Fibroblast of pulmonary artery (primary cell): ENCODE data around the gene ZDHHC8.

Experiments used
- DNase-seq: peaks from one replicate; pipeline ENCODE4 v3.0.0-alpha.2; 2010; ENCODE audit warnings: low read depth
- H3K4me3 ChIP-seq: replicated peaks from 2 replicates; pipeline ENCODE4 v1.5.1; 2011; ENCODE audit warnings: low read depth, mild to moderate bottlenecking, control low read depth, low read length, moderate library complexity
- TF ChIP-seq, protein P1 (sequence below): IDR thresholded peaks from 2 replicates; pipeline ENCODE4 v1.5.1; 2011; ENCODE audit warnings: mild to moderate bottlenecking, control low read depth, low read length, inconsistent platforms; ENCODE audit errors: missing control alignments

ZDHHC8 gene

DNA sequence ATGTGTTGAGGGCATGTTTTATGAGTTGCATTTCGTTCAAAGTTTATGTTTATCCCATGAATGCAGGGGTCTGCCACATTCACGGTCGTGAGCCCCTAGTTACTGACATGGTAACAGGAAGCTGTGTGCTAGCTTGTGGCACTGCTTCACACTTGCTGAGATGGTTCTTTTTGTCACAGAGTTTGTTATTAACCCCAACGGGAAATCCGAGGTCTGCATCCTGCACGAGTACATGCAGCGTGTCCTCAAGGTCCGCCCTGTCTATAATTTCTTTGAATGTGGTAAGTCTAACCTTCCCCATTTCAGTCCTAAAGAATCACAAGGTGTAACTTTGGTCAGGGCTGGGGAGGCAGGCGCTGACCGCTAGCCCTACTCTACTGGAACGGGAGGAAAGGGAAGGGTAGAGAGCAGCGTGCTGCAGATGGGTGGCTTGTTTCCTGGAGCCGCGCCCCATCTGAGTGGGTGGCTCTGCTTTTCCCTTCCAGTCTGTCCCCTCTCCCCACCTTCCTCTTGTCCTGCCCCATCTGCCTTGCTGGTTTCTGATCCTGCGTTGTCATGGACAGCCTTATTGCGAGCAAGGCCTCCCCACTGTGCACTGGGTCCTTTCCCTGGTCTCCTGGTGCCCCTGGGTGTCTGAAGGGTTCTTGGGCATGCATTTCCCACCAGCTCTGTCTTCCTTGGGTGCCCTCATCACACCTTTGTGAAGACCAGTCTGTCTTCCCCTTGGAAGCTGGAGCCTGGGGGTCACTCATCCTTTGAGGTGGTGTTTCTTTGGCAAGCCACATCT is 39.7 kb upstream of the ZDHHC8 start:
- H3K4me3 ChIP-seq, result no peak overlapping the region
- no peak for DNase-seq
- TF ChIP-seq, protein P1, sequence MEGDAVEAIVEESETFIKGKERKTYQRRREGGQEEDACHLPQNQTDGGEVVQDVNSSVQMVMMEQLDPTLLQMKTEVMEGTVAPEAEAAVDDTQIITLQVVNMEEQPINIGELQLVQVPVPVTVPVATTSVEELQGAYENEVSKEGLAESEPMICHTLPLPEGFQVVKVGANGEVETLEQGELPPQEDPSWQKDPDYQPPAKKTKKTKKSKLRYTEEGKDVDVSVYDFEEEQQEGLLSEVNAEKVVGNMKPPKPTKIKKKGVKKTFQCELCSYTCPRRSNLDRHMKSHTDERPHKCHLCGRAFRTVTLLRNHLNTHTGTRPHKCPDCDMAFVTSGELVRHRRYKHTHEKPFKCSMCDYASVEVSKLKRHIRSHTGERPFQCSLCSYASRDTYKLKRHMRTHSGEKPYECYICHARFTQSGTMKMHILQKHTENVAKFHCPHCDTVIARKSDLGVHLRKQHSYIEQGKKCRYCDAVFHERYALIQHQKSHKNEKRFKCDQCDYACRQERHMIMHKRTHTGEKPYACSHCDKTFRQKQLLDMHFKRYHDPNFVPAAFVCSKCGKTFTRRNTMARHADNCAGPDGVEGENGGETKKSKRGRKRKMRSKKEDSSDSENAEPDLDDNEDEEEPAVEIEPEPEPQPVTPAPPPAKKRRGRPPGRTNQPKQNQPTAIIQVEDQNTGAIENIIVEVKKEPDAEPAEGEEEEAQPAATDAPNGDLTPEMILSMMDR, result no peak

DNA sequence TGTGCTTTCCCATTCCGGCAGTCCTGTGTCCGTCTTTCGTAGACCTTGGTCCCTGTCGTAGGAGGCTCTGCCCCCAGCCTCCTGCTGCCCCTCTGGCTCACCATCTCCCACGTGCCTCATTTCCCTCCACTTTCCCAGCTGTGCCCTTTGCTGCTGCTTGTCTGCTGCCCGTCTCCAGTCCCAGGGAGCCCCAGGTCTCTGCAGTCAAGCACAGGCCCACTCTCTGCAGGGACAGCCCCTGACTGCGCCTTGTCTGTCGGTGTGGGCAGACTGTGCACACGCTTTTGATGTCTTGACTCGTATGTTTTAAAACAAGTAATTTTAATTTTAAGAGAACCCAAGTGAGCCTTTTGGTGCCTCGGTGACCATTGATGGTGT is 39.1 kb upstream of the ZDHHC8 start:
- TF ChIP-seq, protein P1, result no peak
- H3K4me3 ChIP-seq, result no peak overlapping the region
- no peak for DNase-seq

DNA sequence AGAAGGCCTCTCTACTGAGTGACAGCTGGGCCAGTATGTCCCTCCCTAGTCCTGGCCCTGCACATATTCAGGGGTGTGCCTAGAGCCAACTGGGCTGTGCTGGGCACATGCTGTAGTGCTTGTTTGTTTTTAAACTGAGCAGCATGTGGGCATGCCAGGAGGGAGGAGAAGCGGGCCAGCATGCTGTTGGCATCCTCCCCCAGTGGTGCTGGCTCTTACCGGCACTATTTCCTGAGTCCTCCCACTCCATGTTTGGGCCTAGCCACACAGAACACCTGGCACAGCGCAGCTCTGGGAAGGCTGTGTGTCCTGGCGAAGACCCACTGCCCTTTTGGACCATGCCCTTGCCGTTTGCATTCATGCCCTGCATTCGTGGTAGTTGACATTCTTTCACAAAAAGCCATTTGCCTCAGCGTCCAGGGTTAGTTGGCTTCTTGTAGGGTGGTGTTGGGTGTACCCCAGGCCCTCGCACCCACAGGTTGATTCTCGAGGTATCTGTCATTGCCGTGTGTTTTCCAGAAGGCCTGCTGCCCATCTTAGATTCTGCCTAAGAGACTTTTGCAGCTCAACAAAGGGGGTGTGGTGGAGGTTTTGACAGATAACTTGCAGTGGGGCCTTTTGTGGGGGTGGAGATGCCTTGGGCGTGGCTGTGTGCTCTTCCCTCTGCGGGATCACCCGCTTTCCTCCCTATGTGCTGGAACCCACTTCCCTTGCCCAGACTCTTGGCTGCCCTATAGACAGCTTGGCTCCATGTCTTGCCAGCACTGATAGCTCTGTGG is 38.0 kb upstream of the ZDHHC8 start:
- TF ChIP-seq, protein P1, result no peak
- no peak for DNase-seq
- H3K4me3 ChIP-seq, result no peak overlapping the region

DNA sequence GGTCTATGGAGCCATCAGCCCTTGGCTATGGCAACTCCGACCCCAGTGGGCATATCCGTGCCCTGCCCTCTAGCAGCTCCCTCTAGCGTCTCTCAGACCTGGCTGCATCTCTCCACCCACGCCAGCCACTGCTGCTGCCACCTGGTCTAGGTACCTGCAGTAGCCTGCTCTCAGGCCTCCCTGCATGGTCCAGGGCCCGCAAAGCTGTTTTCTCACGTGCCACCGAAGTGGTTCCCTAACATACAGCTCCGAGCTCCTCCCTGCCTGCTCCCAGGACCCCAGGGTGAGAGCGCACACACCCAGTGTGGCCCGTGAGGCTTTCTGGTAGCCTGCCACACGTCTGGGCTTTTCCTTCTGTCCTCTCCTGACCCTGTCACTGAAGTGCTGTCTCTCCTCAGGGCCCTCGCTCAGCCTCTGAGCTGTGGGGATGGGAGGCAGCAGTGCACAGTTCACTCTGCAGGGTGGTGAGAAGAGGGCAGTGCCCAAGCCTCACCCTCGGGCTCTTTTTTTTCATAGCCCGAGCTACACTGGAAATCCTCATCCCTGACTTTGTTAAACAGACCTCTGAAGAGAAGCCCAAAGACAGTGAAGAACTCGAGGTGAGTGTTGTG is 37.3 kb upstream of the ZDHHC8 start:
- no peak overlapping the region for H3K4me3 ChIP-seq
- no peak for DNase-seq
- TF ChIP-seq, protein P1, result no peak

DNA sequence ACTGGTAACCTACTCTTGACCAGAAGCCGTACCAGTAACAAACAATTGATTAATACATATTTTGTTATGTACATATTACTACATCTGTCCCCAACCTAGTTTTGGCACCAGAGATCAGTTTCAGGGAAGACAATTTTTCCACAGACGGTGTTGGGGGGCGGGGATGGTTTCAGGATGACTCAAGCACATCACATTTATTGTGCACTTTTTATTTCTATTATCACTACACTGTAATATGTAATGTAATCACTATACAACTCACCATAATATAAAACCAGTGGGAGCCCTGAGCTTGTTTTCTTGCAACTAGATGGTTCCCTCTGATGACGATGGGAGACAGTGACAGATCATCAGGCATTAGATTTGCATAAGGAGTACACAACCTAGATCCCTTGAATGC is 36.1 kb upstream of the ZDHHC8 start:
- TF ChIP-seq, protein P1, result no peak
- H3K4me3 ChIP-seq, result no peak overlapping the region
- no peak for DNase-seq

DNA sequence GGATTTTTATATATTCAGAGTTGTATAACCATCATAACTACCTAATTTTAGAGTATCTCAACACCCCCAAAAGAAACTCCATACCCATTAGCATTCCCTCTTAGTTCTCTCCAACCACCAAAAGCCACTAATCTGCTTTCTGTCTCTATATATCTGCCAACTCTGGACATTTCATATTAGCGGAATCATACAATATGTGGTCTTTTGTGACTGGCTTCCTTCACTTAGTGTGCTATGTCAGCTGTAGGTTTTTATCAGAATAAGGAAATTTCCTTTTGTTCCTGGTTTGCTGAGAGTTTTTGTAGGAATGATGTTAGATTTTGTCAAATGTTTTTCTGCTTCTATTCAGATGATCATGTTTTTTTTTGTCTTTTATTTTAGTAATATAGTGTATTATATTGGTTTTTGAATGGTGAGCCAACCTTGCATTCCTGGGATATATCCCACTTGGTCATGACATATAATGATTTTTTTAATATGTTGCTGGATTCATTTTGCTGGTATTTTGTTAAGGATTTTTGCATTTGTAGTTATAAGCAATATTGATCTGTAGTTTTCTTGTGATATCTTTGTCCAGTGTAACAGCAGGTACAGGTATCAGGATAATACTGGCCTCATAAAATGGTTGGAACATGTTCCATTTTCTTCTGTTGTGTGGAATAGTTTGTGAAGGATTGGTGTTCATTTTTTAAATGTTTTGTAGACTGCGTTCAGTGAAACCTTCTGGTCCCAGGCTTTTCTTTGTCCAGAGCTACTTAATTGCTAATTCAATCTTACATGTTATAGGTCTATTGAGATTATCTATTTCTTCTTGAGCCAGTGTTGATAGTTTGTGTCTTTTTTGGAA is 34.8 kb upstream of the ZDHHC8 start:
- H3K4me3 ChIP-seq, result no peak overlapping the region
- TF ChIP-seq, protein P1, result no peak
- no peak for DNase-seq
